Measurements from ENCODE around the gene KIAA0586.

The KIAA0586 gene

GRCh38 chr14:58426670-58427280 is 744 bp upstream of the KIAA0586 start:
- DNase-seq (peak in 1 of 3 experiments; percentile 44), ATAC-seq (replicated peaks) (peak; percentile 23)
- Mint-ChIP-seq H3K9me3 (no peaks in the 10 kb centered on the region), H3K4me3 (peak overlapping the region; percentile 73 to 83), H3K27me3 (no peaks in the 10 kb centered on the region), H3K27ac (peak overlapping the region; percentile 93 to 94), H3K36me3 (ENCODE audit: insufficient read depth) (peaks cover 33% of the 10 kb centered on the region), H3K4me1 (ENCODE audit: low read depth in 2 of 2) (peaks cover 10 to 28% of the 10 kb centered on the region in 2 donors)

- ATAC-seq (replicated peaks) (no peak), DNase-seq (peak in 1 of 3 experiments; percentile 5)
- Mint-ChIP-seq H3K4me1 (ENCODE audit: low read depth in 2 of 2) (peaks cover 10 to 31% of the 10 kb centered on the region in 2 donors), H3K27ac (peak overlapping the region; percentile 93 to 94), H3K36me3 (ENCODE audit: insufficient read depth) (peaks cover 29% of the 10 kb centered on the region), H3K4me3 (peak overlapping the region; percentile 73 to 83), H3K27me3 (no peaks in the 10 kb centered on the region), H3K9me3 (no peaks in the 10 kb centered on the region)
These were observed 682 bp downstream of the KIAA0586 start for GRCh38 chr14:58428118-58428683.

GRCh38 chr14:58430156-58430555 is 2.6 kb downstream of the KIAA0586 start:
- ATAC-seq (replicated peaks) (no peak), DNase-seq (no peak)
- no peak overlapping the region for H3K4me3 Mint-ChIP-seq
- H3K4me1 Mint-ChIP-seq (ENCODE audit: low read depth in 2 of 2): peaks cover 8 to 27% of the 10 kb centered on the region in 2 donors
- H3K9me3 Mint-ChIP-seq: no peaks in the 10 kb centered on the region
- no peaks in the 10 kb centered on the region for H3K27me3 Mint-ChIP-seq
- no peak overlapping the region for H3K27ac Mint-ChIP-seq
- peaks cover 40% of the 10 kb centered on the region for H3K36me3 Mint-ChIP-seq (ENCODE audit: insufficient read depth)

GRCh38 chr14:58439476-58439875 is 12.0 kb downstream of the KIAA0586 start:
- H3K27me3 Mint-ChIP-seq: no peaks in the 10 kb centered on the region
- no peak overlapping the region for H3K4me3 Mint-ChIP-seq
- H3K4me1 Mint-ChIP-seq (ENCODE audit: low read depth in 2 of 2): peaks cover 1 to 3% of the 10 kb centered on the region in 2 donors
- ATAC-seq (replicated peaks) (no peak), DNase-seq (no peak)
- no peaks in the 10 kb centered on the region for H3K9me3 Mint-ChIP-seq
- H3K27ac Mint-ChIP-seq: peak overlapping the region in 1 of 2 donors; percentile 13
- peaks cover 55% of the 10 kb centered on the region for H3K36me3 Mint-ChIP-seq (ENCODE audit: insufficient read depth)

- Mint-ChIP-seq H3K36me3 (ENCODE audit: insufficient read depth) (peaks cover 56% of the 10 kb centered on the region), H3K27ac (peak overlapping the region in 1 of 2 donors; percentile 71), H3K4me3 (no peak overlapping the region), H3K9me3 (no peaks in the 10 kb centered on the region), H3K27me3 (no peaks in the 10 kb centered on the region), H3K4me1 (ENCODE audit: low read depth in 2 of 2) (no peaks in the 10 kb centered on the region)
- DNase-seq: no peak
- ATAC-seq (replicated peaks): no peak
These were observed 17.1 kb downstream of the KIAA0586 start for GRCh38 chr14:58444627-58445026.

GRCh38 chr14:58455593-58456265 is 28.2 kb downstream of the KIAA0586 start:
- no peak for ATAC-seq (replicated peaks)
- Mint-ChIP-seq H3K27ac (no peak overlapping the region), H3K4me3 (no peak overlapping the region), H3K4me1 (ENCODE audit: low read depth in 2 of 2) (peaks cover 2 to 5% of the 10 kb centered on the region in 2 donors), H3K9me3 (no peaks in the 10 kb centered on the region), H3K36me3 (ENCODE audit: insufficient read depth) (peaks cover 77% of the 10 kb centered on the region), H3K27me3 (no peaks in the 10 kb centered on the region)
- DNase-seq: no peak

GRCh38 chr14:58460772-58461171 is 33.3 kb downstream of the KIAA0586 start:
- no peaks in the 10 kb centered on the region for H3K9me3 Mint-ChIP-seq
- peaks cover 67% of the 10 kb centered on the region for H3K36me3 Mint-ChIP-seq (ENCODE audit: insufficient read depth)
- no peaks in the 10 kb centered on the region for H3K27me3 Mint-ChIP-seq

GRCh38 chr14:58463147-58463546 is 35.6 kb downstream of the KIAA0586 start:
- Mint-ChIP-seq H3K4me3 (no peak overlapping the region), H3K27ac (peak overlapping the region in 1 of 2 donors; percentile 9), H3K9me3 (no peaks in the 10 kb centered on the region), H3K4me1 (ENCODE audit: low read depth in 2 of 2) (peaks cover 0 to 8% of the 10 kb centered on the region in 2 donors), H3K27me3 (no peaks in the 10 kb centered on the region), H3K36me3 (ENCODE audit: insufficient read depth) (peaks cover 67% of the 10 kb centered on the region)
- DNase-seq (no peak), ATAC-seq (replicated peaks) (no peak)

More at GRCh38 chr14:58460772-58461171, 33.3 kb downstream of the KIAA0586 start:
- DNase-seq: no peak
- Mint-ChIP-seq H3K4me1 (ENCODE audit: low read depth in 2 of 2) (peaks cover 0 to 8% of the 10 kb centered on the region in 2 donors), H3K4me3 (no peak overlapping the region), H3K27ac (peak overlapping the region in 1 of 2 donors; percentile 42)
- no peak for ATAC-seq (replicated peaks)

- H3K4me3 Mint-ChIP-seq: no peak overlapping the region
- peak overlapping the region in 1 of 2 donors; percentile 16 for H3K27ac Mint-ChIP-seq
- no peaks in the 10 kb centered on the region for H3K9me3 Mint-ChIP-seq
- peaks cover 67% of the 10 kb centered on the region for H3K36me3 Mint-ChIP-seq (ENCODE audit: insufficient read depth)
- H3K4me1 Mint-ChIP-seq (ENCODE audit: low read depth in 2 of 2): peaks cover 0 to 8% of the 10 kb centered on the region in 2 donors
- DNase-seq (no peak), ATAC-seq (replicated peaks) (no peak)
- H3K27me3 Mint-ChIP-seq: no peaks in the 10 kb centered on the region
These were observed 37.1 kb downstream of the KIAA0586 start for GRCh38 chr14:58464652-58465051.

GRCh38 chr14:58465421-58465820 is 37.9 kb downstream of the KIAA0586 start:
- DNase-seq (no peak), ATAC-seq (replicated peaks) (no peak)
- H3K4me3 Mint-ChIP-seq: no peak overlapping the region
- peaks cover 65% of the 10 kb centered on the region for H3K36me3 Mint-ChIP-seq (ENCODE audit: insufficient read depth)
- H3K9me3 Mint-ChIP-seq: no peaks in the 10 kb centered on the region
- no peak overlapping the region for H3K27ac Mint-ChIP-seq
- H3K27me3 Mint-ChIP-seq: no peaks in the 10 kb centered on the region
- H3K4me1 Mint-ChIP-seq (ENCODE audit: low read depth in 2 of 2): peaks cover 0 to 8% of the 10 kb centered on the region in 2 donors

- ATAC-seq (replicated peaks) (no peak), DNase-seq (no peak)
- no peak overlapping the region for H3K4me3 Mint-ChIP-seq
- no peak overlapping the region for H3K27ac Mint-ChIP-seq
- no peaks in the 10 kb centered on the region for H3K27me3 Mint-ChIP-seq
- peaks cover 67% of the 10 kb centered on the region for H3K36me3 Mint-ChIP-seq (ENCODE audit: insufficient read depth)
- H3K4me1 Mint-ChIP-seq (ENCODE audit: low read depth in 2 of 2): peaks cover 0 to 8% of the 10 kb centered on the region in 2 donors
- no peaks in the 10 kb centered on the region for H3K9me3 Mint-ChIP-seq
These were observed 38.9 kb downstream of the KIAA0586 start for GRCh38 chr14:58466459-58466858.

GRCh38 chr14:58467575-58467974 is 40.1 kb downstream of the KIAA0586 start:
- Mint-ChIP-seq H3K36me3 (ENCODE audit: insufficient read depth) (peaks cover 63% of the 10 kb centered on the region), H3K4me3 (no peak overlapping the region), H3K27ac (no peak overlapping the region), H3K9me3 (no peaks in the 10 kb centered on the region), H3K27me3 (no peaks in the 10 kb centered on the region), H3K4me1 (ENCODE audit: low read depth in 2 of 2) (peaks cover 0 to 7% of the 10 kb centered on the region in 2 donors)
- ATAC-seq (replicated peaks) (no peak), DNase-seq (no peak)

GRCh38 chr14:58469309-58469708 is 41.8 kb downstream of the KIAA0586 start:
- Mint-ChIP-seq H3K9me3 (no peaks in the 10 kb centered on the region), H3K4me1 (ENCODE audit: low read depth in 2 of 2) (no peaks in the 10 kb centered on the region), H3K27ac (no peak overlapping the region), H3K27me3 (no peaks in the 10 kb centered on the region), H3K36me3 (ENCODE audit: insufficient read depth) (peaks cover 59% of the 10 kb centered on the region), H3K4me3 (no peak overlapping the region)
- ATAC-seq (replicated peaks) (no peak), DNase-seq (no peak)

- H3K27ac Mint-ChIP-seq: no peak overlapping the region
- no peaks in the 10 kb centered on the region for H3K9me3 Mint-ChIP-seq
- no peak overlapping the region for H3K4me3 Mint-ChIP-seq
- no peak for DNase-seq
- H3K36me3 Mint-ChIP-seq (ENCODE audit: insufficient read depth): peaks cover 33% of the 10 kb centered on the region
- no peaks in the 10 kb centered on the region for H3K4me1 Mint-ChIP-seq (ENCODE audit: low read depth in 2 of 2)
- ATAC-seq (replicated peaks): no peak
- no peaks in the 10 kb centered on the region for H3K27me3 Mint-ChIP-seq
These were observed 48.8 kb downstream of the KIAA0586 start for GRCh38 chr14:58476320-58476719.
